AG08396 (cell line): ENCODE results near the gene SMIM7.
A peak's percentile ranks its signal among the peaks of the same experiment; 100 is the strongest.
"Not testable (repeated sequence)": the region's sequence is repeated elsewhere in the genome, so short reads cannot be mapped to it uniquely, and the experiment has no call there.

Source experiments
- DNase-seq: peaks from one replicate; pipeline ENCODE4 v3.0.0; 2012; ENCODE audit warnings: low spot score, mixed read lengths

Gene SMIM7

GRCh38 chr19:16659832-16660708 is at the start of gene SMIM7:
TSS of gene SMIM7 (minus strand) at chr19:16660144. CDS start at chr19:16660110, 34 bp downstream.
- peak; percentile 99 for DNase-seq

DNA sequence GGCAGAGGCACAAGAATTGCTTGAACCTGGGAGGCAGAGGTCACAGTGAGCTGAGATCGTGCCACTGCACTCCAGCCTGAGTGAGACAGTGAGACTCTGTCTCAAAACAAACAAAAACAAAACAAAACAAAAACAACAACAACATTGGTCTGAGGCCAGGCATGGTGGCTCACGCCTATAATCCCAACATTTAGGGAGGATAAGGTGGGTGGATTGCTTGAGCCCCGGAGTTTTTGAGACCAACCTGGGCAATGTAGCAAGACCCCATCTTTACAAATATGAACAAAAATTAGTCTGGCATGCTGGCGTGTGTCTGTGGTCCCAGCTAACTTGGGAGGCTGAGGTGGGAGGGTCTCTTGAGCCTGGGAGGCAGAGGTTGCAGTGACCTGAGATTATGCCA is 43.7 kb upstream of the SMIM7 start:
- no peak for DNase-seq

DNA sequence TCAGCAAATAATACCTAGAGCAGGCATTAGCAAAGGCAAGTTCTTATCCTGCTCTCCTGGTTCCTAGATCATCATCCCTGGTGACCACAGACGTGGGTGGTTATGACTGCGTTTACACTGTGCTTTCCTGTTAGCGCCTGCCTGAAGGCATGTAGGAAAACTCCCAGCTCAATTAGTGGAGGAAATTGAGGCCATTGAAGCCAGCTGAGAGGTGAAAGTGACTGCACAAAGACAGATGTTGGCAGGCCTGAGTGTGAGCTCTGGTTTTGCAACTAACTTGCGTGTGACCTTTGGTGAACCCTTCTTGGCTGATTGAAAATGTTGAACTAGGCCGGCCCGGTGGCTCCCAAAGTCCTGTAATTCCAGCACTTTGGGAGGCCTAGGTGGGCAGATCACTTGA is 42.2 kb upstream of the SMIM7 start:
- DNase-seq = peak; percentile 32

DNA sequence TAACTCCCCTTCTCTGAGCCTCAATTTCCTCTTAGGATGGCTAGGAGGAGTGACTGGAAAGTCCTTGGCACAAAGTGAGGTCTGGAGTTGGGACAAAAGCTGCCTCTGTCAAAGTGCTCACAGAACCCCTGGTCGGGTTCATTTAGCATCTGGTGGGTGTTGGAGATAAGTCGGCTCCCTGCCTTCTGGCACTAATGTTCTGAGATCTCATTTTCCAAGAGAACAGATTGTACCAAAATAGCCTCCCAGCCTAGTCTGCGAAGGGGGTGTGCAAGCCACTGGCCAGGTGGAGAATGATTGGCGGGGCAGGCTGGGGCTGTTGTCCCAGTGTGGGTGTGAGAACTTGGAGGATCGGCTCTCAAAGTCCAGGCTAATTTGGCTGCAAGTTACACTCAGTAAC is 39.0 kb upstream of the SMIM7 start:
- no peak for DNase-seq

DNA sequence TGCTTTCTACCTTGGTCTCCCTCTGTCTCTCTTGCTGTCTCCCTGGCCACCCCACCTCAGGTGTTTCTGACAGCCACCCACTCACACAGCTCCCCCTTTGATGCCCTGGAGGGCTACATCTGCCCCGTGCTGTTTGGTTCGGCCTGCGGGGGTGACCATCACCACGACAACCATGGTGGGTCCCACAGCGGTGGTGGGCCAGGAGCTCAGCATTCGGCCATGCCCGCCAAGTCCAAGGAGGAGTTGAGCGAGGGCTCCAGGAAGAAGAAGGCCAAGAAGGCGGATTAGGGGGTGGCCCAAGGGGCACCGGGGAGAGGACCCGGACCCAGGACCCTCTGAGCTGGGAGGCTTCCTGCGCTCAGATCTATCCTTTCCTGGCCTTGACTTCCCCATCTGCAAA is 28.1 kb upstream of the SMIM7 start:
- DNase-seq = no peak

DNA sequence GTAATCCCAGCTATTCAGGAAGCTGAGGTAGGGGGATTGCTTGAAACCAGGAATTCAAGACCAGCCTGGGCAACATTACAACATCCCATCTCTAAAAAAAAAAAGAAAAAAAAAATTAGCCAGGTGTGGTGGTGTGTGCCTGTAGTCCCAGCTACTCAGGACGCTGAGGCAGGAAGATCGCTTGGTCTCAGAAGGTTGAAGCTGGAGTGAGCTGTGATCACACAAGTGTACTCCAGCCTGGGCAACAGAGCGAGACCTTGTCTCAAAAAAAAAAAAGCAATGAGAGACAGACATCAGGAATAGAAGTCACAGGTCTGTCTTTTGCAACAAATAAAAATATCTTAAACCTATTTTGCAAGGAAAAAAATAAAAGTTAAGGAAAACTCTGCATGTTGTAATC is 24.3 kb upstream of the SMIM7 start:
- no peak for DNase-seq

GRCh38 chr19:16682539-16682938 is 22.6 kb upstream of the SMIM7 start:
- DNase-seq = no peak

- no peak for DNase-seq
Measured at GRCh38 chr19:16679811-16680210, 19.9 kb upstream of the SMIM7 start.

- no peak for DNase-seq
Measured at GRCh38 chr19:16678498-16678897, 18.6 kb upstream of the SMIM7 start.

DNA sequence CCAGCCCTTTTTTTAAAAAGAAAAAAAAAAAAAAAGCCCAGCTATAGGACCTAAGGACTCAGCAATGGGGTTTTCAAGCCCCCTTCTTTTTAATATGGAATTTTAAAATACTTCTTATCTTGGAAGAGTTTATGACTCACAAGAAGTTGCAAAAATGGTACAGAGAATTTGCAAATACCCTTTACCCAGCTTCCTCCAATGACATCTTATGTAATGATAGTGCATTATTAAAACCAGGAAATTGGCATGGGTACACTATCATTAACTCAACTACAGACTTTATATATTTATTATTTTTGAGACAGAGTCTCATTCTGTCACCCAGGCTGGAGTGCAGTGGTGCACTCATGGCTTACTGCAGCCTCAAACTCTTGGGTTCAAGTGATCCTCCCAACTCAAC is 17.1 kb upstream of the SMIM7 start:
- no peak for DNase-seq

DNA sequence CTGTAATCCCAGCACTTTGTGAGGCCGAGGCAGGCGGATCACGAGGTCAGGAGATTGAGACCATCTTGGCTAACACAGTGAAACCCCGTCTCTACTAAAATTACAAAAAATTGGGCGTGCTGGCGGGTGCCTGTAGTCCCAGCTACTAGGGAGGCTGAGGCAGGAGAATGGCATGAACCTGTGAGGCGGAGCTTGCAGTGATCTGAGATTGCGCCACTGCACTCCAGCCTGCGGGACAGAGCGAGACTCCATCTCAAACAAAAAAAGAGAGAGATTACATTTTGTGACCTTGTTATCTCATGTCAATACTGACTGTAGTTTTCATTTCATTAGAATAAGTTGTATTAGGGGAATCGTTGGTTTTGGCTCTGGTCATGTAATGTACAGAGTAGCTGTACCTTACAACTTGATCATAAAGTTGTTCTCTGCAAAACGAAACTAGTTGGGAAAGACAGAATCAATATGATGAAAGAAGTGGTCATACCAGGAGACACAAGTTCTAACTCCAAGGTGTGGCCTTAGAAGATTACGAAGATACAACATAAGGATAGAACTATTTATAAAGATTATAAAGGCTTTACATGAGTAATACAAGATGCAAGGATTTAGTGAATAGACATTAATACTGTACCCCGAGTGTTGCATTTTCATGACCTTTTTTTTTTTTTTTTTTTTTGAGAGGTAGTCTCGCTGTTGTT is 16.3 kb upstream of the SMIM7 start:
- no peak for DNase-seq

GRCh38 chr19:16673839-16674238 is 13.9 kb upstream of the SMIM7 start:
- DNase-seq = not testable (repeated sequence)

DNA sequence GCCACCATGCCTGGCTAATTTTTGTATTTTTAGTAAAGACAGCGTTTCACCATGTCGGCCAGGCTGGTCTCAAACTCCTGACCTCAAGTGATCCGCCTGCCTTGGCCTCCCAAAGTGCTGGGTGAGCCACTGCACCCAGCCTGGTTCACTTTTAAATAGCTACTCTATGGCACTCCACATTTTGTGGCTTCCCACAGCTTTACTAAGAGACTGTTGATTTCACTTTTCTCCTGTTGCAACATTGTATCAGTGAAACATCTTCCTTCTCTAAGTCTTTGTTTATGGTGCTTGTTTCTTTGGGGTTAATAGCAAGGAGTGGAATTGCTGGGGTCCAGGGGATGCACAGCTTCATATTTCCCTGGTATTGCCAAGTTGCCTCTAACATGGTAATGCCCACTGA is 13.3 kb upstream of the SMIM7 start:
- DNase-seq = no peak

- DNase-seq = no peak
Measured at GRCh38 chr19:16671652-16672274, 11.8 kb upstream of the SMIM7 start.

DNA sequence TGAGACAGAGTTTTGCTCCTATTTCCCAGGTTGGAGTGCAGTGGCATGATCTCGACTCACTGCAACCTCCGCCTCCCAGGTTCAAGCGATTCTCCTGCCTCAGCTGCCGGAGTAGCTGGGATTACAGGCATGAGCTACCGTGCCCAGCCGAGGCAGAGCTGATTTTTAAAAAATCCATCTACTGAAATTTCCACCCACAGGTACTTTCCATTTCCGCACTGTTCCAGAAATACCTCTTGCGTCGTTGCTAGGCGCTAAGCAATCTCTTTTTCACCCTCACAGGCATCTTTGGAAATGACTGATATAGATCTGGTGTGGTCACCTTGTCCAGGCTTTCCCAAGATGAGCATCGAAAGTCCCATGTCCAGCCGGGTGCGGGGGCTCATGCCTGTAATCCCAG is 10.3 kb upstream of the SMIM7 start:
- no peak for DNase-seq

- DNase-seq = not testable (repeated sequence)
Measured at GRCh38 chr19:16668702-16669101, 8.8 kb upstream of the SMIM7 start.

DNA sequence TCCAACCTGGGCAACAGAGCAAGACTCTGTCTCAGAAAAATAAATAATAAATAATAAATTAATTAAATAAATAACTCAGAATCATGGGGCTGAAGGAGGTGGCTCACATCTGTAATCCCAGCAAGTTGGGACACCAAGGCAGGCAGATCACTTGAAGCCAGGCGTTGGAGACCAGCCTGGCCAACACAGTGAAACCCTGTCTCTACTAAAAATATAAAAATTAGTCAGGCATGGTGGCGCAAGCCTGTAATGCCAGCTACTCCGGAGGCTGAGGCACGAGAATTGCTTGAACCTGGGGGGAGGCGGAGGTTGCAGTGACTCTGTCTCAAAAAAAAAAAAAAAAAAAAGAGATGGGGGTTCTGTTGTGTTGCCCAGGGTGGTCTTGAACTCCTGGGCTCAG is 8.2 kb upstream of the SMIM7 start:
- DNase-seq = no peak

DNA sequence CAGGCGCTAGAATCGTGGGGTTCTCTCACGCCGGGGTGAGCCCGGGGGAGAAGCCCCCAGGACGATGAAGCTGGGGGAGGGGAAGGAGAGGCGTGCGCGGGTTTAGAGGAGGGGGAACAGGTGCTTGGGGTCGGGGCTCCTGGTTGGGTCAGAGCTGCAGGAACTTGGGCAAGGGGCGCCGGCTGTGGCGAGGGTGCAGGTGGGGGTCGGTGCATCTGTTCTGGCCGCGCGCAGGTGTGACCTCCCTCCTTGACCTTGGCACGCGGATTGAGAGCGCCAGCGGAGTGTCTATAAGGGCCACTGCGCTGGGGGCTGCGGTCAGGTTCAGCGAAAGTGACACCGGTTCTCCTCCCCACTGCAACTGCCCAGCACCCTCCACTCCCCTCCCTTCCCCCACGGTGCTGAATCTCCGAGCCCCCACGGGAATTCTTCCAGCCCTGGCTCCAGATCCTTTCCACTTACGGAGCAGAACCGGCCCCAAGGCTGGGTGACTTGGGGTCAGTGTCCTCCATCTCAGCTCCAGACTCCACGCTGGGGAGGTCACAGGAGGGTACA is 1.6 kb upstream of the SMIM7 start:
- DNase-seq = no peak

- peak; percentile 58 for DNase-seq
Measured at GRCh38 chr19:16660763-16661479, 977 bp upstream of the SMIM7 start, which contains the start of gene TMEM38A. TSS of gene TMEM38A (plus strand) at chr19:16661139. CDS start at chr19:16661218, 79 bp downstream.

DNA sequence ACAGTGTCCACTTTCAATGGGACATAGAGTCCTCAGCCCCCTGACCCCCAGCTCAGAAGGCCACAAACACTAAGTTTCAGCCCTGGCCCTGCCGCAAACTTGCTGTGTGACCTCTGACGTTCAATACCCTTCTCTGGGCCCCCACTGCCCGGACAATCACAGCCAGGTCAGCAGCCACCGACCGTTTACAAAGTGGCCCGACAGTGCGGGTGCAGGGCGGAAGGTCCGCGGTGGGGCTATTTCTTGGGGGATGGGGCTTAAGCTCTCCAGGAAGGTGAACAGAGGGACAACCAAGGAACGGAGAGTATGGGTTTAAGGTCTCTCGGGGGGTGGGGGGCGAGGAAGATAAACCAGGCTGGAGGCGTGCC is 496 bp downstream of the SMIM7 start:
- no peak for DNase-seq

DNA sequence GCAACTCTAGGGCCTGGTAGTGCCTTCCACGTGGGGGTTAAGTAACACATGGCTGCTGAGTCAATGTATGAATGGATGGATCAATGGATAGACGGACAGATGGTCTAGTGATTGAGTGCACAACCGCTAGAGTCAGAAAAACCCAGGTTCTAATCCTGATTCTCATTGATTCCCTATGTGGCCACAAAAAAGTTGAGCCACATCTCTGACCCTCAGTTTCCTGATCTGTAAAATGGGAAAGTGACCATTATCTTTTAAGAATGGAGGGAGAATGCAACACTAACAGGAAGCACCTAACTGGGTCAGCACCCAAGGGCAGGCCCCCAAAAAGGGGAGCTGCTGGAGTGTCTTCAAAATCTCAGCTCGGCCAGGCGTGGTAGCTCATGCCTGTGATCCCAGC is 2.6 kb downstream of the SMIM7 start:
- DNase-seq = no peak

GRCh38 chr19:16655727-16656126 is 4.2 kb downstream of the SMIM7 start:
- no peak for DNase-seq
